ENCODE results near the gene SLX4IP.

The SLX4IP gene

GRCh38 chr20:10554285-10554684, 119.2 kb downstream of the SLX4IP start:
- no peak for DNase-seq

GRCh38 chr20:10555393-10555792, 120.3 kb downstream of the SLX4IP start:
- DNase-seq, result no peak

GRCh38 chr20:10555865-10556308, 120.8 kb downstream of the SLX4IP start:
- DNase-seq, result no peak

- no peak for DNase-seq
These were observed 121.5 kb downstream of the SLX4IP start for GRCh38 chr20:10556519-10557083.

- no peak for DNase-seq
These were observed 122.6 kb downstream of the SLX4IP start for GRCh38 chr20:10557685-10558084.

GRCh38 chr20:10558635-10559187, 123.6 kb downstream of the SLX4IP start:
- no peak for DNase-seq

GRCh38 chr20:10559266-10559665, 124.2 kb downstream of the SLX4IP start:
- no peak for DNase-seq

GRCh38 chr20:10560686-10561085, 125.6 kb downstream of the SLX4IP start:
- no peak for DNase-seq

- no peak for DNase-seq
These were observed 126.2 kb downstream of the SLX4IP start for GRCh38 chr20:10561302-10561701.

GRCh38 chr20:10562899-10563298, 127.8 kb downstream of the SLX4IP start:
- no peak for DNase-seq

- no peak for DNase-seq
These were observed 128.9 kb downstream of the SLX4IP start for GRCh38 chr20:10563935-10564492.

GRCh38 chr20:10565191-10565921, 130.3 kb downstream of the SLX4IP start:
- DNase-seq, result no peak

- DNase-seq, result no peak
These were observed 131.1 kb downstream of the SLX4IP start for GRCh38 chr20:10565922-10566897.

GRCh38 chr20:10568032-10568431, 132.9 kb downstream of the SLX4IP start:
- DNase-seq, result no peak

GRCh38 chr20:10571313-10571815, 136.3 kb downstream of the SLX4IP start:
- no peak for DNase-seq

- no peak for DNase-seq
These were observed 137.7 kb downstream of the SLX4IP start for GRCh38 chr20:10572853-10573252.

GRCh38 chr20:10573273-10573950, 138.3 kb downstream of the SLX4IP start:
- DNase-seq, result no peak

- no peak for DNase-seq
These were observed 138.8 kb downstream of the SLX4IP start for GRCh38 chr20:10573951-10574339.

- DNase-seq, result no peak
These were observed 141.4 kb downstream of the SLX4IP start for GRCh38 chr20:10576411-10577090.

- DNase-seq, result no peak
These were observed 142.5 kb downstream of the SLX4IP start for GRCh38 chr20:10577648-10578047.

GRCh38 chr20:10578607-10579006, 143.5 kb downstream of the SLX4IP start:
- DNase-seq, result no peak

All from activated CD4-positive, alpha-beta T cell treated with anti-CD3 and anti-CD28 coated beads, Interleukin-2, amount 50 U/mL, for 4 hours (primary cell).